ENCODE results near the gene PIWIL4.

PIWIL4 gene

GRCh38 chr11:94567181-94567670, at the start of gene PIWIL4:
TSS of gene PIWIL4 (plus strand) at chr11:94567368. CDS start at chr11:94567519, 151 bp downstream.
- DNase-seq (ENCODE audit: low spot score): no peak

GRCh38 chr11:94518300-94518699, 48.9 kb upstream of the PIWIL4 start:
- DNase-seq (ENCODE audit: low spot score): no peak

GRCh38 chr11:94519478-94520084, 47.6 kb upstream of the PIWIL4 start:
- DNase-seq (ENCODE audit: low spot score): peak; percentile 21

GRCh38 chr11:94521684-94522083, 45.5 kb upstream of the PIWIL4 start:
- no peak for DNase-seq (ENCODE audit: low spot score)

- no peak for DNase-seq (ENCODE audit: low spot score)
Measured at GRCh38 chr11:94524341-94524740, 42.8 kb upstream of the PIWIL4 start.

- no peak for DNase-seq (ENCODE audit: low spot score)
Measured at GRCh38 chr11:94525546-94526324, 41.4 kb upstream of the PIWIL4 start.

GRCh38 chr11:94526645-94527438, 40.3 kb upstream of the PIWIL4 start:
- no peak for DNase-seq (ENCODE audit: low spot score)

GRCh38 chr11:94528551-94528950, 38.6 kb upstream of the PIWIL4 start:
- DNase-seq (ENCODE audit: low spot score): no peak

- no peak for DNase-seq (ENCODE audit: low spot score)
Measured at GRCh38 chr11:94532211-94532610, 35.0 kb upstream of the PIWIL4 start.

- no peak for DNase-seq (ENCODE audit: low spot score)
Measured at GRCh38 chr11:94533206-94533605, 34.0 kb upstream of the PIWIL4 start.

GRCh38 chr11:94533696-94534630, 33.2 kb upstream of the PIWIL4 start:
- no peak for DNase-seq (ENCODE audit: low spot score)

- no peak for DNase-seq (ENCODE audit: low spot score)
Measured at GRCh38 chr11:94536386-94536785, 30.8 kb upstream of the PIWIL4 start.

GRCh38 chr11:94537031-94537600, 30.1 kb upstream of the PIWIL4 start:
- no peak for DNase-seq (ENCODE audit: low spot score)

- no peak for DNase-seq (ENCODE audit: low spot score)
Measured at GRCh38 chr11:94539420-94539819, 27.7 kb upstream of the PIWIL4 start.

- DNase-seq (ENCODE audit: low spot score): peak; percentile 24
Measured at GRCh38 chr11:94543695-94544645, 23.2 kb upstream of the PIWIL4 start, which contains the start of gene FUT4. TSS of gene FUT4 (plus strand) at chr11:94543921. CDS start at chr11:94544134, 213 bp downstream.

- DNase-seq (ENCODE audit: low spot score): no peak
Measured at GRCh38 chr11:94544646-94545263, 22.4 kb upstream of the PIWIL4 start.

- DNase-seq (ENCODE audit: low spot score): no peak
Measured at GRCh38 chr11:94545264-94546161, 21.7 kb upstream of the PIWIL4 start.

- DNase-seq (ENCODE audit: low spot score): no peak
Measured at GRCh38 chr11:94546162-94546470, 21.1 kb upstream of the PIWIL4 start.

GRCh38 chr11:94546886-94547285, 20.3 kb upstream of the PIWIL4 start:
- DNase-seq (ENCODE audit: low spot score): no peak
